Liver (tissue), 9 donors: ENCODE measurements around the gene WDR27. TPM values are rescaled to one million over a fixed set of nuclear protein-coding genes. Genes with fewer than 3 reads are reported as not detected.

Experiments
- DNase-seq: peaks from one replicate; pipeline ENCODE4 v3.0.0-alpha.2; 2017; ENCODE audit warnings: low spot score
- H3K27ac ChIP-seq, 2 donors: one replicate each; pipeline ENCODE4 v1.7.0; 2013; ENCODE audit warnings: inconsistent platforms in 2 of 2, low read length in 2 of 2, control low read depth in 1 of 2, low read depth in 1 of 2, mild to moderate bottlenecking in 1 of 2
- H3K27me3 ChIP-seq, 4 donors: one replicate each; pipeline versions ENCODE4 v1.6.1 to v1.7.0; 2013; ENCODE audit warnings: low read length in 3 of 4, inconsistent platforms in 1 of 4, mild to moderate bottlenecking in 1 of 4, moderate library complexity in 1 of 4; ENCODE audit not compliant: control insufficient read depth in 4 of 4, insufficient read depth in 4 of 4
- H3K36me3 ChIP-seq, 4 donors: one replicate each; pipeline versions ENCODE4 v1.6.1 to v1.7.0; 2013; ENCODE audit warnings: low read length in 3 of 4, mild to moderate bottlenecking in 3 of 4, low read depth in 1 of 4, moderate library complexity in 1 of 4; ENCODE audit not compliant: control insufficient read depth in 4 of 4, insufficient read depth in 3 of 4
- H3K4me1 ChIP-seq, 4 donors: one replicate each; pipeline versions ENCODE4 v1.6.1 to v1.7.0; 2013; ENCODE audit warnings: low read length in 3 of 4, mild to moderate bottlenecking in 3 of 4, moderate library complexity in 1 of 4; ENCODE audit not compliant: control insufficient read depth in 4 of 4, insufficient read depth in 4 of 4
- H3K4me3 ChIP-seq, 3 donors: one replicate each; pipeline versions ENCODE4 v1.6.1 to v1.7.0; 2013; ENCODE audit warnings: low read length in 3 of 3, control low read depth in 1 of 3, low read depth in 1 of 3, mild to moderate bottlenecking in 1 of 3
- H3K9ac ChIP-seq, 2 donors: one replicate each; pipeline ENCODE4 v1.7.0; 2013; ENCODE audit warnings: low read length in 2 of 2, mild to moderate bottlenecking in 2 of 2, moderate library complexity in 2 of 2, control low read depth in 1 of 2, low read depth in 1 of 2
- H3K9me3 ChIP-seq, 4 donors: one replicate each; pipeline versions ENCODE4 v1.6.1 to v1.7.0; 2013; ENCODE audit warnings: low read length in 3 of 4; ENCODE audit not compliant: control insufficient read depth in 4 of 4
- CTCF ChIP-seq: fragments of 150-350 bp; IDR thresholded peaks from 2 replicates; pipeline ENCODE4 v1.5.1; 2017; ENCODE audit warnings: improper control_type of control experiment, low read depth, low read length; ENCODE audit not compliant: missing input control
- EGR1 ChIP-seq, 2 donors: IDR thresholded peaks; 2 replicates each; pipeline ENCODE4 v1.6.1; 2016 to 2018; ENCODE audit warnings: antibody characterized with exemption in 2 of 2, low read depth in 2 of 2
- FOXA1 ChIP-seq: IDR thresholded peaks from 2 replicates; pipeline ENCODE4 v1.6.1; 2016; ENCODE audit warnings: antibody characterized with exemption
- FOXA2 ChIP-seq: IDR thresholded peaks from 2 replicates; pipeline ENCODE4 v1.6.1; 2016; ENCODE audit warnings: antibody characterized with exemption
- GABPA ChIP-seq, 2 donors: IDR thresholded peaks in 1 of 2; conservative IDR thresholded peaks in 1 of 2; 2 replicates each; pipeline ENCODE4 v1.6.1; 2016; ENCODE audit warnings: antibody characterized with exemption in 2 of 2, mild to moderate bottlenecking in 1 of 2, moderate library complexity in 1 of 2
- HNF4A ChIP-seq, 2 donors: conservative IDR thresholded peaks; 2 replicates each; pipeline ENCODE4 v1.6.1; 2016; ENCODE audit warnings: antibody characterized with exemption in 2 of 2, mild to moderate bottlenecking in 2 of 2
- HNF4G ChIP-seq: IDR thresholded peaks from 2 replicates; pipeline ENCODE4 v1.6.1; 2016; ENCODE audit warnings: antibody characterized with exemption
- JUND ChIP-seq, 2 donors: IDR thresholded peaks; 2 replicates each; pipeline ENCODE4 v1.6.1; 2016; ENCODE audit warnings: antibody characterized with exemption in 2 of 2
- MAX ChIP-seq: IDR thresholded peaks from 2 replicates; pipeline ENCODE4 v1.6.1; 2016; ENCODE audit warnings: antibody characterized with exemption
- NR2F2 ChIP-seq: IDR thresholded peaks from 2 replicates; pipeline ENCODE4 v1.6.1; 2016; ENCODE audit warnings: antibody characterized with exemption
- RAD21 ChIP-seq, 2 donors: IDR thresholded peaks; 2 replicates each; pipeline ENCODE4 v1.6.1; 2016; ENCODE audit warnings: antibody characterized with exemption in 2 of 2, mild to moderate bottlenecking in 2 of 2
- REST ChIP-seq: IDR thresholded peaks from 2 replicates; pipeline ENCODE4 v1.6.1; 2016; ENCODE audit warnings: antibody characterized with exemption, mild to moderate bottlenecking
- RXRA ChIP-seq, 2 donors: IDR thresholded peaks; 2 replicates each; pipeline ENCODE4 v1.6.1; 2017 to 2018; ENCODE audit warnings: antibody characterized with exemption in 2 of 2, mild to moderate bottlenecking in 1 of 2
- SP1 ChIP-seq: IDR thresholded peaks from 2 replicates; pipeline ENCODE4 v1.6.1; 2018; ENCODE audit warnings: antibody characterized with exemption, mild to moderate bottlenecking
- TAF1 ChIP-seq: conservative IDR thresholded peaks from 2 replicates; pipeline ENCODE4 v1.6.1; 2016; ENCODE audit warnings: antibody characterized with exemption, mild to moderate bottlenecking
- YY1 ChIP-seq: IDR thresholded peaks from 2 replicates; pipeline ENCODE4 v1.6.1; 2016; ENCODE audit warnings: antibody characterized with exemption, mild to moderate bottlenecking
- ZBTB33 ChIP-seq: IDR thresholded peaks from 2 replicates; pipeline ENCODE4 v1.6.1; 2016; ENCODE audit warnings: antibody characterized with exemption
- WGBS: extraction: QIAGEN DNeasy Blood & Tissue Kit; methylation state at CpG from one replicate; pipeline ENCODE4 v1.1.7; 2013; 5-methylcytosine and 5-hydroxymethylcytosine counted together
- polyA plus RNA-seq, 2 donors: library from polyadenylated mRNA; stranded (reverse) in 1 of 2; unstranded in 1 of 2; fragments of 200-250 nt in 1 of 2; fragments of >200 nt in 1 of 2; fragmentation: Nextera tagmentation in 1 of 2; extraction: Ambion mirVana in 1 of 2; gene quantifications; one replicate each; pipeline versions ENCODE4 v1.2.1 to v1.2.3, GENCODE V29; 2013 to 2015
- total RNA-seq, 2 donors: library from RNA; depleted of rRNA; stranded (reverse); fragments of >200 nt; gene quantifications; one replicate each; pipeline ENCODE4 v1.2.3, GENCODE V29; 2014
- TF ChIP-seq, protein P1 (sequence below): IDR thresholded peaks from 2 replicates; pipeline ENCODE4 v1.6.1; 2016; ENCODE audit warnings: antibody characterized with exemption
- donor health status: healthy.
- donor health status: healthy.
- donor health status: healthy.
- donor health status: healthy.
- donor health status: healthy.

WDR27 gene
- total and polyA plus RNA-seq, 4 donors = 3.7 to 20.1 (median 7.7) TPM

GRCh38 chr6:169472786-169473416 is 228.9 kb downstream of the WDR27 start:
- Histone ChIP-seq H3K9me3 (peaks cover 0 to 6% (median 1%) of the 10 kb centered on the region in 4 donors), H3K36me3 (no peaks in the 10 kb centered on the region), H3K9ac (no peak overlapping the region), H3K4me3 (peak overlapping the region in 1 of 3 donors; percentile 20), H3K27me3 (no peaks in the 10 kb centered on the region), H3K27ac (peak overlapping the region; percentile 82 to 84), H3K4me1 (peaks cover 4 to 28% (median 10%) of the 10 kb centered on the region in 4 donors)
- 40% methylated on average over 3 of the region's 3 CpGs for WGBS
- DNase-seq = no peak
- TF ChIP-seq GABPA (IDR thresholded peaks at IDR 0.05 in 1 of 2, conservative IDR thresholded peaks at IDR 0.05 in 1 of 2) (no peak), RAD21 (IDR thresholded peaks at IDR 0.05) (peak; percentile 15 to 31), HNF4G (peak; percentile 30), JUND (IDR thresholded peaks at IDR 0.05) (no peak), FOXA2 (peak; percentile 30), NR2F2 (peak; percentile 55), EGR1 (IDR thresholded peaks at IDR 0.05; ENCODE audit: low read depth in 2 of 2) (no peak), CTCF (no peak), YY1 (peak; percentile 61), REST (peak; percentile 26), MAX (no peak), TAF1 (no peak), HNF4A (conservative IDR thresholded peaks at IDR 0.05) (peak; percentile 48 to 64), FOXA1 (no peak), ZBTB33 (no peak), SP1 (peak; percentile 61), RXRA (IDR thresholded peaks at IDR 0.05) (no peak)
- TF ChIP-seq, protein P1, sequence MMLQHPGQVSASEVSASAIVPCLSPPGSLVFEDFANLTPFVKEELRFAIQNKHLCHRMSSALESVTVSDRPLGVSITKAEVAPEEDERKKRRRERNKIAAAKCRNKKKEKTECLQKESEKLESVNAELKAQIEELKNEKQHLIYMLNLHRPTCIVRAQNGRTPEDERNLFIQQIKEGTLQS = no peak
